Pancreas (tissue), 10 donors: ENCODE measurements around the gene LZTR1. TPM values are rescaled to one million over a fixed set of nuclear protein-coding genes. Genes with fewer than 3 reads are reported as not detected.

Source experiments
- ATAC-seq, 4 donors: fragments of 200-7000 bp; cut with Tn5 transposase; one replicate each; pipeline versions ENCODE4 v1.8.0 to v1.9.1; 2020; ENCODE audit warnings: mild to moderate bottlenecking in 4 of 4, moderate library complexity in 4 of 4
- DNase-seq, 6 donors: peaks; one replicate each; pipeline ENCODE4 v3.0.0-alpha.2; 2020
- FAIRE-seq: peaks from 2 replicates; lab custom pipeline; 2012; peaks lifted over from hg19 to GRCh38; lab: Jason Lieb, UNC
- H3K27ac ChIP-seq, 4 donors: fragments of 200-600 bp; sonication (generic); 1 replicate in 3 of 4; 2 replicates in 1 of 4; pipeline versions ENCODE4 v1.5.0 to v1.8.0; 2020
- H3K27me3 ChIP-seq, 4 donors: fragments of 200-600 bp; one replicate each; pipeline ENCODE4 v1.8.0; 2021
- H3K36me3 ChIP-seq, 3 donors: fragments of 200-600 bp; sonication (generic) in 1 of 3; one replicate each; pipeline versions ENCODE4 v1.5.0 to v1.8.0; 2020 to 2021
- H3K4me1 ChIP-seq, 3 donors: fragments of 200-600 bp; one replicate each; pipeline ENCODE4 v1.8.0; 2021
- H3K4me3 ChIP-seq, 4 donors: fragments of 200-600 bp; sonication (generic) in 2 of 4; one replicate each; pipeline versions ENCODE4 v1.5.0 to v1.8.0; 2020 to 2021
- H3K9me3 ChIP-seq, 4 donors: fragments of 200-600 bp; one replicate each; pipeline ENCODE4 v1.8.0; 2021
- CTCF ChIP-seq, 4 donors: fragments of 200-600 bp; sonication (generic) in 3 of 4; IDR thresholded peaks; one replicate each; pipeline versions ENCODE4 v1.5.0 to v1.8.0; 2021; ENCODE audit warnings: antibody characterized with exemption in 4 of 4
- WGBS, 2 donors: extraction: QIAGEN DNeasy Blood & Tissue Kit; methylation state at CpG; one replicate each; pipeline ENCODE4 v1.1.7; 2013; 5-methylcytosine and 5-hydroxymethylcytosine counted together
- intact Hi-C, 3 donors: fragments of 100-400 bp; cut with DNase I; formaldehyde crosslinking; loops; one replicate each; pipeline versions ENCODE4 v1.11.1 to v1.14.2; 2022
- polyA plus RNA-seq, 2 donors: library from polyadenylated mRNA; stranded (reverse); fragments of 200-250 nt; gene quantifications; one replicate each; pipeline ENCODE4 v1.2.3, GENCODE V29; 2013
- total RNA-seq, 6 donors: library from RNA; stranded (reverse); fragmentation: NEBNext Ultra II Directional in 4 of 6; extraction: Animal tissue kit (Norgen Biotek cat#: 25700) in 4 of 6; gene quantifications; one replicate each; pipeline versions ENCODE4 v1.2.1 to v1.2.4, GENCODE V29; 2021 to 2023
- donor health status: healthy with polysubstance abuse.
- donor health status: DM: no; HTN: no; CAD: no; lungs with moderate emphysema.
- donor health status: DM: no; HTN: no; CAD: no.
- donor health status: control.
- donor health status: control.
- donor health status: Bipolar disorder and iron deficiency.
- donor health status: DM: yes; HTN: yes; CAD: no.
- donor health status: DM: no; HTN: no; CAD: no.
- donor health status: DM: no; HTN: no; CAD: no.
- donor health status: DM: yes; HTN: yes; CAD: no.

The LZTR1 gene
- total and polyA plus RNA-seq, 8 donors: 15.0 to 56.2 (median 22.5) TPM

DNA sequence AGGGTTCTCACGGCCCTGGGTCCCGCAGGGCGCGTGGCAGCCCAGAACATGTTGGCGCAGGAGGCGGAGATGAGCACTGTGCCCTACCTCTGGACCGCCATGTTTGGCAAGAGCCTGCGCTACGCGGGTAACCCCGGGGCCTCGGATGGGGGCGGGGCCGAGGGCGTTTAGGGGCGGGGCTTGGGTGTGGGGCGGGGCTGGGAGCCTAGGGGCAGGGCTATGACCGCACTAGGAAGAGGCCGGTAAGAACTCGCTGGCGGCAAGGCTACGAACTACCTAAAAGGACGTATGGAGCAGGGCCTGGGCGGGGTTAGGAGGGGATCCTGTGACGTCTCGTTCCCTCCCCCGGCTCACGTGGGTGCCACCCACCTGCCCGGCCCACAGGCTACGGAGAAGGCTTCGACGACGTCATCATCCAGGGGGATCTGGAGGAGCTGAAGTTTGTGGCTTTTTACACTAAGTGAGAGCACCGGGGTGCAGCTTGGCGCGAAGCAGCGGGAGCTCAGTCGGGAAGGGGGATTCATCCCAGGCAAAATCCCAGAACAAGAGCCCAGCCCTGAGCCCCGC is 2.8 kb upstream of the LZTR1 start:
- FAIRE-seq: no peak
- peak; percentile 27 to 67 (median 50) for ATAC-seq

GRCh38 chr22:20979940-20980453 is 2.1 kb upstream of the LZTR1 start:
- 28% methylated on average over 13 of the region's 13 CpGs for WGBS, 2 donors
- peaks cover 3 to 21% (median 4%) of the 10 kb centered on the region in 3 donors for H3K4me1 ChIP-seq
- H3K9me3 ChIP-seq: no peaks in the 10 kb centered on the region
- H3K4me3 ChIP-seq: peak overlapping the region in 2 of 4 donors; percentile 17 to 25
- intact Hi-C loops: loop anchor here in 1 of 3 donors (10.0 kb wide), 1 partner anchor 215 kb away; no protein-coding TSS in a partner anchor
- TF ChIP-seq CTCF (IDR thresholded peaks at IDR 0.05): no peak
- no peaks in the 10 kb centered on the region for H3K27me3 ChIP-seq
- no peak for ATAC-seq
- no peak overlapping the region for H3K27ac ChIP-seq
- FAIRE-seq: no peak
- H3K36me3 ChIP-seq: no peaks in the 10 kb centered on the region
- DNase-seq: peak in 1 of 6 donors; percentile 53

More for the DNA sequence above, 2.8 kb upstream of the LZTR1 start:
- Histone ChIP-seq H3K27ac (no peak overlapping the region), H3K4me3 (peak overlapping the region in 2 of 4 donors; percentile 17 to 25), H3K9me3 (no peaks in the 10 kb centered on the region), H3K4me1 (peaks cover 3 to 21% (median 4%) of the 10 kb centered on the region in 3 donors), H3K27me3 (no peaks in the 10 kb centered on the region), H3K36me3 (no peaks in the 10 kb centered on the region)
- intact Hi-C loops: loop anchor here in 1 of 3 donors (10.0 kb wide), 1 partner anchor 215 kb away; no protein-coding TSS in a partner anchor
- WGBS, 2 donors: 13 to 16% methylated on average over 38 to 39 of the region's 39 CpGs
- DNase-seq: peak; percentile 57 to 79 (median 74)
- TF ChIP-seq CTCF (IDR thresholded peaks at IDR 0.05): no peak

DNA sequence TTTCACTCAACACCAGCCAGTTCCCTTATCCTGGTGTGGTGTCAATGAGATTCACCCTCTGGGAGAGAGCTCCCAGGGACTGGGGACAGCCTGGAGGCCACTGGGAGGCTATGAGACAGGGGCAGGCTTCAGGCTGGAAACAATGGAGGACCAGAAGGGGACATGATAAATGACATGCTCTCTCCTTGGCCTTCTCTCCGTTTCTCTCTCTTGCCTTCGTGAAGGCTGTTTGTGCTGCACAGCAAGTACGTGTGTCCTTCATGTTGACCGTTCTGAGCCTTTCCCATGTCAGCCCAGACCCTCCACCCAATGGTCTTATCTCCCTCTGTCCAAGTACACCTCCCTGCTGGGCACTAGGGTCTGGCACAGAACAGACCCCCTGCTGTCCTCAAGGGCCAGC is 1.6 kb upstream of the LZTR1 start:
- intact Hi-C loops: no loop called here
- 78 to 92% methylated on average over 4 of the region's 4 CpGs for WGBS, 2 donors
- Histone ChIP-seq H3K36me3 (no peaks in the 10 kb centered on the region), H3K9me3 (no peaks in the 10 kb centered on the region), H3K27ac (no peak overlapping the region), H3K4me3 (no peak overlapping the region), H3K27me3 (no peaks in the 10 kb centered on the region), H3K4me1 (peaks cover 3 to 21% (median 4%) of the 10 kb centered on the region in 3 donors)
- DNase-seq (no peak), ATAC-seq (no peak), FAIRE-seq (no peak)
- TF ChIP-seq CTCF (IDR thresholded peaks at IDR 0.05): no peak

- TF ChIP-seq CTCF (IDR thresholded peaks at IDR 0.05): no peak
- H3K36me3 ChIP-seq: no peaks in the 10 kb centered on the region
- no peaks in the 10 kb centered on the region for H3K27me3 ChIP-seq
- FAIRE-seq: no peak
- no peak for ATAC-seq
- H3K4me3 ChIP-seq: peak overlapping the region; percentile 72 to 96 (median 88)
- no peaks in the 10 kb centered on the region for H3K9me3 ChIP-seq
- peak overlapping the region; percentile 77 to 89 (median 84) for H3K27ac ChIP-seq
- 58 to 72% methylated on average over 10 of the region's 10 CpGs for WGBS, 2 donors
- peaks cover 3 to 21% (median 4%) of the 10 kb centered on the region in 3 donors for H3K4me1 ChIP-seq
- DNase-seq: peak in 1 of 6 donors; percentile 45
- intact Hi-C loops: no loop called here
Measured at GRCh38 chr22:20980938-20981722, 967 bp upstream of the LZTR1 start.
